Measurements from ENCODE around the gene CT47C1.

The CT47C1 gene

DNA sequence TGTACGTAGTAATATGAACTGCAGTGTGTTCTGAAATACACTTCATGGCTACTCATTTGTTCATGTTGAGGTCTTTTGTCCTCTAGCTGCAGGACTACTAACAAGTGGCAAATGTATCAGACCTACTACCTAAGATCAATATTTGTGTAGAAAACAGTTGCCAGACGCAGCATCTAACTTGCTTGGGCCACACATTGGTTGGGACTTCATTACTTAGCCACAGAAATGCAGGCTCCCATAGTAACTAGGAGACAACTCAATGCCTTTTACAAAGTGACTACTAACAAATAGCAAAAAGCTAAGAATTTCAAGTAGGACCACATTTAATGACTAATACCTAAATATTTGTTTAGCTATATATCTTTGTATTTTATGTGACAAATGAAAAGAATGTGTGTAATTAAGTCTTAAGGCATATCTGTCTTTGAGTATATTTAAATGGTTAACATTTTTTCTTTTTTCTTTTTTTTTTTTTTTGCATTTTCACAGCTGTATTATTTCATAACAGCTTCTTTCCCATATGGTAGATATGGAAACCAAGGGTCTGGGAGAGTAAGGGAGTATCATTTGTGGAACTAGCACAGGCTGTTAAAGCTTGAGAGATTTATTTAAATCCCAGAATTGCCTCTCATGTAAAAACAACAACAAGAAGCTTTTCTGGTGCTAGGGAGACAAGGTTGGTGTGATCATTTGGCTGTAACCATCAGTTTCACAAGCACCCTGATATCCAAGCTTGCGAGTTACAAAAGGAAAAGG lies 2.7 kb downstream of the CT47C1 start:
- DNase-seq = no peak

DNA sequence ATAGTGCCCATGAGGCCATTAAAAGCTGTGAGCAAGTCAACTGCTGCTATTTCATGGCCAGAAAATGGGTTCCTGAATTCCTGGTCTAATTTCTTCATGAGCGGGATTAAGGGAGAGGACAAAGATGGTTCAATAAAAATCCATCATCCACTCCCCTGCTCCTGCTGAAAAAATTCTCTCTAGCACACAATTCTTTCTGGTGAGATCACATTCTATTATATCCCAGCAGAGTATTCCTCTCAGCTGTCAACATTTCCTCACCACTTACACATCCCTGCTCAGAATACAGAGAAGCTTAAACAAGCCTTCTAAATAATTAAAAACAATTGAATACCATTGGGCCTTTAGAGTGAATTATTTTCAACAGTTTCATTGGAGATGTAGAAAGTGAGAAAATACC lies 9.5 kb downstream of the CT47C1 start:
- no peak for DNase-seq

DNA sequence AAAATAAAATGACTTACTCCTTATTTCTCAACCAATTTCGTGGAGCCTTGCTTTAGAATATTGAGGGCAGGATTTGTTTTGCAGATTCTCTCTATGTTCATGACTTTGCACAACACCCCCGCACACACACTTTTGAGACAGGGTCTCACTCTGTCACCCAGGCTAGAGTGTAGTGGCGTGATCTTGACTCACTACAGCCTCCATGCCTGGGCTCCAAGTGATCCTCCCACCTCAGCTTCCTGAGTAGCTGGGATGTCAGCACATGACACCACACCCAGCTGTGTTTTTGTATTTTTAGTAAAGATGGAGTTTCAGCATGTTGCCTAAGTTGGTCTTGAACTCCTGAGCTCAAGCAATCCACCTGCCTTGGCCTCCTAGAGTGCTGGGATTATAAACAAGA lies 12.0 kb downstream of the CT47C1 start:
- DNase-seq = no peak

DNA sequence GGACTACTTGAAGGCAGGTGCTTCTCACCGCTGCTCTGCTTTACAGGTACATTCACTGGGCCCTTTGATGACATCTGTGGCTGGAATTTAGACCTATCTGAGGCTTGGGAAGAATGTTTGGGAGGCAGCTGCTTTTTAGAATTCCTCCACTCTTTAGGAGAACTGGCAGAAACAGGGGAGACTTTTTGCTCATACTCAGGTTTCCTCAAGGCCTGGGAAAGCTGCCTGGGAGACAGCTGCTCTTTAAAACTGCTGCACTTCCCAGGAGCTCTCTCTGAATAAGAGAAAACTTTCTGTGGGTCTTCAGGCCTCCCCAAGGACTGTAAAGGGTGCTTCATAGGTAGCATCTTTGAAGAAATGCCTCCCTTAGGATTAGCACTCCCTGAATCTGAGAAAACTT lies 14.3 kb downstream of the CT47C1 start:
- no peak for DNase-seq

DNA sequence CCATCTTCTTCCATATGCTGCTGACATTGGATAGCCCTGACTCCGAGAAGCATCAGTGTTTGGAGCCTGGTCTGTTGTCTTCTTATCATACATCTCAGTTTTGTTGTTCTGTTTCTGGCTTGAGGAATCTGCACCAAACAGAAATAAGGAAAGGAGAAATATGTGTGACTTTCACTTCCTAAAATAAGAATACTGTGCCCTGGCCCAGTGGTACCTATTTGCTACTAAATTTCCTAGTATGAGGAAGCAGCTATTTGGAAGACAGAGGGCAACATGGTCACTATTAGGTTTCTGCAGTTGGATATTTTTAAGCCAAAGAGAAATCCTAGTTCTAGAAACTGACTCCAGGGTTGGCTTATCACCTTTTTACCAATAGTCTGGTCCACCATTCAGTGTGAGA lies 16.8 kb downstream of the CT47C1 start:
- no peak for DNase-seq

DNA sequence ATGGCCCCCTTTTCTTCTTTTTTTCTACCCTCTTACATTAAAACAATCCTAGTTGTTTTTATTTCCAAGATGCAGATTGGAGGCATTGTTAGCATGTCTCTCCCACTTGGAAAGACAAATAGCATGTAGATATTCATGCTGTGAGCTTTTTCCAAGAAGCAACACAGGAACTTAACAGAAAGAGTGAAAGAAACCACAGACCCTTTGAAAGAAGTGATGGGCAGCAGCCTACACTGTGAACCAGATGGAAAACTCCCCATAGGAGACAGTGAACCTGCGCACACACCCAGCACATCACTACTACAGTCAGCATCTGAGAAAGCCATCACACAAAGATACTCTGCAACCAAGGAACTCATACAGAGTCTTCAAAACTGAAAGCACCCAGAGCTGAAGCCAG lies 17.8 kb downstream of the CT47C1 start:
- no peak for DNase-seq

DNA sequence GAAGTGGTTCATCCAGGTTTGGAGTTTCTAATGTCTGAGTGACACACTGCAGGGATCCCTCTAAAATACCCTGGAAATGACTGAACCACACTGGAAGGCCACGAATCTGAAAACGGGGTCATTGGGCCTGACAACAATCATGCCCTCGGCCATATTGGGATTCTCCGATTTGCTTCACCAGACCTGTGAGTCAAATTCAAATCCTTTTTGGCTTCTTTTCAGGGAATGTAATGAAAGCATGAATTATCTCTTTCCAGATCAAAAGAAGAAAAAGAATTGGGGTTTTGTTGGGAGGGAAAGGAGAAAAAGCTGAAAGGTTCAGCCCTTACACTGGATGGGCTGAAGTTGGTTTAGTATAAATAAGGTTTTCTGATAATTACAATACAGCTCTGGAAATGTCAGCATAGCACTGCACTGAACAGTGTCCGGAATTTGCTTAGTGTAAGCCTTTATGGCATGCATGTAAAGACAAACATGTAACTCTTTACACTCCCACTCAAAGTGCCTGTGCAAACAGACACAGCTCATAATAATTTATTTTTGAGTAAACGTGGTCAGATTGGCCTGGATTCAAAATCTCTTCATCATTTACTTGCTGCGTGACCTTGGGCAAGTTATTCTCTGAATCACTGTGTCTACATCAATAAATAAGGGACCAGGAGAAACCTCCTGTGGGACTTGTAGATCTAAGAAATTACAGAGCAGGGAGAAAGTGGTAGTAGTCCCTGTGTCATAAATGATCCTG lies 21.4 kb downstream of the CT47C1 start:
- peak; percentile 24 for DNase-seq

DNA sequence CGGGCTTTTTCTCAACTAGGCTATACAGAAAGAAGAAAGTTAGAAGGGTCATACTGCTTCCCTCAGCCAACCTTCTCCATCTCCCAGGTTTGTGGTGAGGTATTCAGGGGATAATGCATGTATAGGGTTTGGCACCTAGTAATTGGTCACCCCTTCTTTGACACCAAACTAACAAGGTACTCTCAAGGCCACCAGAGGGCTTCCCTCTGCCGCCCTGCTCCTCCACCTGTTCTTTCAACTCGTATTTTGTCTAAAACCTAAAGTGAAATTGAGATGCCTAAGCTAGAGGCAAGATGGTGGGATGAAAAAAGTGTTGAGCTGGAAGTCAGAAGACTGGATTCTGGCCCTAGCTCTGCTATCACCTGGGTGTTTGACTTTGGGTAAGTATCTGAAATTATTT lies 22.0 kb downstream of the CT47C1 start:
- no peak for DNase-seq

DNA sequence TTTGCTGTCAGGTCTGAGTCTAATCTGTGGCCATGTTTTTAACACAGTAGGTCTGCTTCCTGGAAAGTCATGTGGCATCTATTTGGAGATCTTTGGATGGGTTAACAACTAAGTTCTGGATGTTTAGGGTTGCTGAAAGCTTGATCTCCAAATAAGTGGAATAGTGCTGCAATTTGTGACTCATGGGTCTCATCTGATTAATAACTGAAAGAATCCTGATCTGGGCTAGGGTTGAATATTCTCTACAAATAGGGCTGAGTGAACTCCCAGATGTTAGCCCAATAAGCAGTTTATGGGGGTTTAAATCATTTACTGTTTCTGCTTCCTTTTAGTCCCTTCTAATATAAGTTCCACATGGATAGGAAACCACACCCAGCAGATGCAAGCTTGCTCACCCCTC lies 23.1 kb downstream of the CT47C1 start:
- DNase-seq = no peak

DNA sequence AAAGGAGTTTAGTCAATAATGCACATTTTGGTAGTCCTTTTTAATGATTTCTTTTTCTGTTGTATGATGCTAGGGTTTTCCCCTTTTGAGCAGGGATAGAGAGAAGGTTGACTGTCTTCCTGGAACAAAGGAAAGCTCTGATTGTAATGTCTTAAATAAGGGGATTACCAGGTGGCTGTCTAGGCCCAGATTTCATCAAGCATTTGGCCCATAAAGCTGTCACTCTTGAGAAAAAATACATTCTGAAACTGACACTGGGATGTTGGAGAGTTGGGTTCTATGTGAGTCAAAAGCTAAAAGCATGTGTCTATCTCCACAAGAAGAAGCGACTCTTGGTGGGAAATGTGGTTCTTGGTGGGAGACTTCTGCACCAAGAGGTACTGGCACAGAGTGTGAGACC lies 28.4 kb downstream of the CT47C1 start:
- DNase-seq = no peak

DNA sequence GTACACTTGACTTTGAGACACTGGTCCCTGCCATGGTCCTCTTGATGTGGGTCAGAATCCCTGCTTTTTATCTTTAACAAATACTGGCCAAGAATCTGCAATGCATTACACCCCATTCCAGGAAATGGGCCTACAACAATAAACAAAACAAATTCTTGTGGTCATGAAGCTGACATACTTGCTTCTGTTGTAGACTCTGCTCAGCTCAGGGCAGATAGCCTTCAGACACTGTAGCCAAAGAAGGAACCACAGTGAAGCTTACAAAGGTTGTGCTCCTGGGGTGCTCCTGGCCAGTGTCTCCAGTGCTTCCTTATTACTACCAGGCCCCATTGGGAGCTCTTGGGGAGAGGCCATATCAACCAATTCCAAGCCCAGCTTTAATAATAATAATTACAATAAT lies 33.0 kb downstream of the CT47C1 start:
- DNase-seq = peak; percentile 28

DNA sequence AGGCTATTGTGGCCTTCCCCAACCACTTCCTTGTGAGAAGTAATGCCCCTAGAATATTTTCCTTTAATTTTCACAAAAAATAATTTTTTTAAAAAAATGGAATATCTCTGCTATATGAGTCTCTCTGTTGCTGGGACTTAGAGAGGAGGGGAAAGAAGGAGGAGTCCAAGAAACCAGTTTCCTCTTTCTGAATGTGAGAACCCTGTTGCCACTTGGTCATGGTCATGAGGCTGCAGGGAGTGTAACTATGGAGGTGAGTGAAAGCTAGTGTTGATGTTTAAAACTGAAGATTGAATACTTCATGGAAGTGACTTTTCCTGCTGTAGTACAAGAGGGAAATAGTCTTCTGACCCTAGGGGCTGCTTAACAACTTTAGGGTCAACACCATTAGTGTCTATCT lies 34.4 kb downstream of the CT47C1 start:
- no peak for DNase-seq

DNA sequence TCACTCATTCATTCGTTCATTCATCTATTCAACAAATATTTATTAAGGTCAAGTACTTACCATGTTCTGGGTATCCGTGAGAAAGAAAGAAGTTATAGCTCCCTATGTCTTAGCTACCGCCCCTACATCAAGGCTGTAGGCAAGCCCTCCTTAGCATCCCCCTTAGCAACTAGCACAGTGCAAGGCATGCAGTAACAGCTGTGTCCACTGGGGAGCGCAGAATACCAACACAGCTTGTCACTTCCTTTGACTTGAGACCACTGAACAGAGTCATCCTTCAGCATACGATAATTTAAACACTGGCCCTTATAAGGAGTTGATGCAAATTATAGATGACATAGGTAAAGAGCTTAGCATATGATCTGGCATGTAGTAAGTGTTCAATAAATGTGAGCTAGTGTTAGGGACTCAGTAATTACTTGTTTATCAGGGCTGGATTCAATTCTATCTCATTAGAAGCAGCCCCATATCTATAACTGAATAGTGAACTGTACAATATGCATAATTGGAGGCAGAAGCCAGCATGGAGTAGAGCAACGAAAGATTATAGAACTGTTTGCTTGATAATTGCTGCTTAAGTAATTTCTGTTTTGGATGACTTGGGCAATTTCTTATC lies 46.1 kb downstream of the CT47C1 start:
- DNase-seq = peak; percentile 37

DNA sequence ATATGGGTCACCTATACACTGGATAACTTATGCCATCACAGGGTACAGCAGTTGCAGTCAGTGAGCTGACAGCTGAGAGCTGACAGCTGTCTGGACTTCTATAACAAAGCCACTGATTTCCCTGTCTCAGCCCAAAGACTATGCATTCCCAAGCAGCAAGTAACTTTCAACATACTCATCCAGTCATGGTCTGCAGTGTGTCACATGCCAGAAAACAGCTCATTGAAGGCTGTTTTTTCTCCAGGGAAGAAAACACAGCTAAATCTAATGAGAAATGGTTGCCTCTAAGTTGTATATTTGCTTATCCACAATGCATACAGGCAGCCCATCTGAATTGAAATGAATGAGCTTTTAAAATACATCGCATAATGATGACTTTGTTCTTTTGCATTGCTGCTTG lies 48.5 kb downstream of the CT47C1 start:
- no peak for DNase-seq

All from EL (cell line).